Measurements from ENCODE around the gene APOBR. TPM values are rescaled to one million over a fixed set of nuclear protein-coding genes. Genes with fewer than 3 reads are reported as not detected.

APOBR gene
- polyA plus RNA-seq, 12 donors: 0.40 to 5.0 (median 0.58) TPM; not detected in 1

Other genes starting within 250 kb of the APOBR start
- 10 to 100 TPM in 10 of 12 donors, 1 to 10 TPM in 1, not detected in 1; 8.4 to 26.3 (median 15.9) TPM for gene SBK1, start 202.1 kb upstream of the APOBR start, polyA plus RNA-seq (ENCODE audit: insufficient read length in 12 of 12)
- gene NPIPB6, start 131.1 kb upstream of the APOBR start, polyA plus RNA-seq (ENCODE audit: insufficient read length in 12 of 12): 1 to 10 TPM in 5 of 12 donors, under 1 TPM in 5, not detected in 2; 0.34 to 2.9 (median 1.0) TPM
- gene EIF3CL, start 90.8 kb upstream of the APOBR start, polyA plus RNA-seq (ENCODE audit: insufficient read length in 12 of 12): 100 to 1,000 TPM in 2 of 12 donors, 10 to 100 TPM in 9, not detected in 1; 34.5 to 151 (median 79.1) TPM
- gene NPIPB7, start 22.3 kb upstream of the APOBR start, polyA plus RNA-seq (ENCODE audit: insufficient read length in 12 of 12): under 1 TPM in 7 of 12 donors, not detected in 5; 0.11 to 0.52 (median 0.27) TPM
- gene CLN3, start 2.6 kb upstream of the APOBR start, polyA plus RNA-seq (ENCODE audit: insufficient read length in 12 of 12): 10 to 100 TPM in 11 of 12 donors, not detected in 1; 13.0 to 73.2 (median 14.1) TPM
- not detected for gene IL27, start 12.2 kb downstream of the APOBR start, polyA plus RNA-seq (ENCODE audit: insufficient read length in 12 of 12)
- 10 to 100 TPM in 11 of 12 donors, not detected in 1; 23.0 to 68.0 (median 31.1) TPM for gene NUPR1, start 44.3 kb downstream of the APOBR start, polyA plus RNA-seq (ENCODE audit: insufficient read length in 12 of 12)
- gene SGF29, start 59.3 kb downstream of the APOBR start, polyA plus RNA-seq (ENCODE audit: insufficient read length in 12 of 12): 10 to 100 TPM in 10 of 12 donors, 1 to 10 TPM in 1, not detected in 1; 8.4 to 26.0 (median 14.8) TPM
- gene SULT1A2, start 102.4 kb downstream of the APOBR start, polyA plus RNA-seq (ENCODE audit: insufficient read length in 12 of 12): 1 to 10 TPM in 1 of 12 donors, under 1 TPM in 9, not detected in 2; 0.39 to 1.1 (median 0.64) TPM
- 10 to 100 TPM in 6 of 12 donors, 1 to 10 TPM in 5, not detected in 1; 5.4 to 21.7 (median 11.2) TPM for gene SULT1A1, start 115.4 kb downstream of the APOBR start, polyA plus RNA-seq (ENCODE audit: insufficient read length in 12 of 12)
- under 1 TPM in 6 of 12 donors, not detected in 6; 0.11 to 0.67 (median 0.42) TPM for gene NPIPB8, start 143.4 kb downstream of the APOBR start, polyA plus RNA-seq (ENCODE audit: insufficient read length in 12 of 12)
- gene EIF3C, start 216.8 kb downstream of the APOBR start, polyA plus RNA-seq (ENCODE audit: insufficient read length in 12 of 12): 100 to 1,000 TPM in 10 of 12 donors, 10 to 100 TPM in 1, not detected in 1; 86.4 to 613 (median 309) TPM

Measured in muscle of arm (tissue), 12 donors.